K562 (cell line): ENCODE data around the gene RHPN2.

Experiments used
- HNRNPL ChIP-seq: fragments of 200-400 bp; formaldehyde crosslinking; IDR thresholded peaks from 2 replicates; pipeline ENCODE4 v1.6.1; 2017; ENCODE audit warnings: low read depth, mild to moderate bottlenecking, low read length
- MYNN ChIP-seq, 2 experiments: sonication (generic); formaldehyde crosslinking in 1 of 2; IDR thresholded peaks; 2 replicates each; pipeline versions ENCODE4 v1.5.0 to v1.6.1; 2016 to 2020; ENCODE audit warnings: antibody characterized with exemption in 1 of 2, missing genetic modification reagents in 1 of 2
- NR3C1 ChIP-seq: sonication (generic); formaldehyde crosslinking; IDR thresholded peaks from 2 replicates; pipeline ENCODE4 v1.8.1; 2022; ENCODE audit warnings: missing genetic modification reagents
- PTTG1 ChIP-seq: fragments of 450-650 bp; IDR thresholded peaks from 2 replicates; pipeline ENCODE4 v1.6.1; 2016; ENCODE audit warnings: low read depth, mild to moderate bottlenecking, missing genetic modification characterization, missing compliant biosample characterization

DNA sequence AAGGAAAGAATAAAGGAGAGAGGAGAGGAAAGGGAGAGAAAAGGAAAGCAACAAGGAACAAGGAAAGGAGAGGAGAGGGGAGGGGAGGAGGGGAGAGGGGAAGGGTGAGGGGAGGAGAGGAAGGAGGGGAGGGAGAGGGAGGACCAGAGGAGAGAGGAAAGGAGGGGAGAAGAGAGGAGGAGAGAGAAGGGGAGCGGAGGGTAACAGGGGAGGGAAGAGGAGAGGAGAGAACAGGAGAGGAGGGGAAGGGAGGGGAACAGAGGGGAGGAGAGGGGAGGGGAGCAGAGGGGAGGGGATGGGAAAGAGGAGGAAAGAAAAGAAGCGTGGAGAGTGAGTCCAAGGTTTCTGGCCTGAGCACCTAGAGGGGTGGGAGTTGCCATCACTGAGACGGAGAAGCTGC lies 66.0 kb downstream of the RHPN2 start:
- TF ChIP-seq NR3C1 (CRISPR knock-in tag) (no peak), PTTG1 (no peak), MYNN (IDR thresholded peaks at IDR 0.05) (no peak), MYNN (CRISPR knock-in tag; IDR thresholded peaks at IDR 0.05) (no peak), HNRNPL (no peak)
